ENCODE data around the gene CBX4. TPM values are rescaled to one million over a fixed set of nuclear protein-coding genes. Genes with fewer than 3 reads are reported as not detected.
A peak's percentile ranks its signal among the peaks of the same experiment; 100 is the strongest.

Gene CBX4
- total and polyA plus RNA-seq, 2 of the 13 experiments (the other 11 are each of a cell fraction or from before 2014, with no cell fraction given): 25.8 to 50.8 TPM

DNA sequence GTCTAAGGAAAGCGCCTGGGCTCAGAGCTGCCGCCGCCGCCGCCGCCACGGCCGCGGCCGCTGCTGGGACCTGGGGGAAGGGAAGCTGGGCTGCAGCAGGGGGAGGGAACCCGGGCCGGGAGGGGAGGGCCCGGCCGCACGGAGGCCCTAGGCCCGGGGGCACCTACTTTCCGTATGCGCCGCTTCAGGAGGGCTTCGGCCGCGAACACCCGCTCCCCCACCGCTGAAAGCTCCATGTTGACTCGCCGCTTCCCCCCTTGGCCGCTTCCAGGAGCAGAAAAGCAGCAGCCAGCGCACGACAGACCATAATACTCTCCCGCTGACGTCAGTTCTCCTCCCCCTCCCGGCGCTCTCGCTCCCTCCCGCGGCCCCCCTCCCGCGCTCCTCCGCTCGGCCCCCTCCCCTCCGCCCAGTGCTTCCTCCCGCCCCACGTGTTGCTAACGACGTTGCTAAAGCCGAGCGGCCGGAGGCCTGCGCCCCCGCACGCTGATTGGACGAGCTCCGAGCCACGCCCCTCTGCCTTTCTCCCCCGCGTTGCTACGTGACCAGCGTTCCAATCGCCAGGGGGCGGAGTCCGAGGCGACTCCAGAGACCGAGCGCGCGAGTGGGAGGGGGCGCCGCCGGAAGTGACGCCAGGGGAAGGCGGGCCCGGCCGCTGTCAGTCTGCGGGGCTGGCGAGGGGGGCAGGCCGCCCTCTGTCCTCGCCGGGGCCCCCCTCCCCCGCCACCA, 42.3 kb downstream of the CBX4 start, which contains the start of gene CBX8 (continued):
- TF ChIP-seq KDM5A (IDR thresholded peaks at IDR 0.05; ENCODE audit: borderline replicate concordance, low read length) (peak; percentile 55; the same call in 1 of the 2 replicates), ZNF704 (CRISPR knock-in tag; IDR thresholded peaks at IDR 0.05; ENCODE audit: borderline replicate concordance) (no peak), USF2 (IDR thresholded peaks at IDR 0.05; ENCODE audit: low read depth, low read length) (peak; percentile 43; the same call in 1 of the 2 replicates), USF2 (CRISPR knock-in tag; IDR thresholded peaks at IDR 0.05; ENCODE audit: borderline replicate concordance) (no peak), ZBTB3 (CRISPR knock-in tag; IDR thresholded peaks at IDR 0.05; ENCODE audit: borderline replicate concordance, low read depth) (no peak), EP300 (IDR thresholded peaks at IDR 0.05; ENCODE audit: low read depth in 2 of 2, low read length in 2 of 2) (peak in 1 of 2 experiments; percentile 32; a peak in 2 of 4 replicates), EP300 (CRISPR knock-in tag; IDR thresholded peaks at IDR 0.05; ENCODE audit: borderline replicate concordance) (no peak; the same call in 1 of the 2 replicates), ZNF709 (CRISPR knock-in tag; IDR thresholded peaks at IDR 0.05) (no peak; the same call in 1 of the 2 replicates), FOSL2 (CRISPR knock-in tag; IDR thresholded peaks at IDR 0.05) (peak; percentile 43), TP53 (CRISPR knock-in tag; conservative IDR thresholded peaks at IDR 0.05) (0 out of 2 replicates have a peak, but pooled peaks have one; percentile 49), ZNF33A (CRISPR knock-in tag; IDR thresholded peaks at IDR 0.05; ENCODE audit: borderline replicate concordance) (no peak), UBTF (CRISPR knock-in tag; IDR thresholded peaks at IDR 0.05) (peak; percentile 39; the same call in 1 of the 2 replicates), MAZ (IDR thresholded peaks at IDR 0.05; ENCODE audit: borderline replicate concordance, low read depth, low read length) (peak; percentile 100), MAZ (CRISPR knock-in tag; IDR thresholded peaks at IDR 0.05; ENCODE audit: low read depth) (peak; percentile 98), ZNF746 (CRISPR knock-in tag; IDR thresholded peaks at IDR 0.05) (peak; percentile 62; the same call in 1 of the 2 replicates), THYN1 (CRISPR knock-in tag; IDR thresholded peaks at IDR 0.05; ENCODE audit: borderline replicate concordance, low read depth) (no peak), ZNF564 (CRISPR knock-in tag; IDR thresholded peaks at IDR 0.05) (peak; percentile 87; the same call in 1 of the 2 replicates), XRCC5 (optimal IDR thresholded peaks at IDR 0.05; ENCODE audit: low read length) (no peak)
- TF ChIP-seq, protein P1, sequence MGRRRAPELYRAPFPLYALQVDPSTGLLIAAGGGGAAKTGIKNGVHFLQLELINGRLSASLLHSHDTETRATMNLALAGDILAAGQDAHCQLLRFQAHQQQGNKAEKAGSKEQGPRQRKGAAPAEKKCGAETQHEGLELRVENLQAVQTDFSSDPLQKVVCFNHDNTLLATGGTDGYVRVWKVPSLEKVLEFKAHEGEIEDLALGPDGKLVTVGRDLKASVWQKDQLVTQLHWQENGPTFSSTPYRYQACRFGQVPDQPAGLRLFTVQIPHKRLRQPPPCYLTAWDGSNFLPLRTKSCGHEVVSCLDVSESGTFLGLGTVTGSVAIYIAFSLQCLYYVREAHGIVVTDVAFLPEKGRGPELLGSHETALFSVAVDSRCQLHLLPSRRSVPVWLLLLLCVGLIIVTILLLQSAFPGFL (CRISPR knock-in tag; IDR thresholded peaks at IDR 0.05): 0 out of 2 replicates have a peak, but pooled peaks have one; percentile 25
- TF ChIP-seq, protein P2, sequence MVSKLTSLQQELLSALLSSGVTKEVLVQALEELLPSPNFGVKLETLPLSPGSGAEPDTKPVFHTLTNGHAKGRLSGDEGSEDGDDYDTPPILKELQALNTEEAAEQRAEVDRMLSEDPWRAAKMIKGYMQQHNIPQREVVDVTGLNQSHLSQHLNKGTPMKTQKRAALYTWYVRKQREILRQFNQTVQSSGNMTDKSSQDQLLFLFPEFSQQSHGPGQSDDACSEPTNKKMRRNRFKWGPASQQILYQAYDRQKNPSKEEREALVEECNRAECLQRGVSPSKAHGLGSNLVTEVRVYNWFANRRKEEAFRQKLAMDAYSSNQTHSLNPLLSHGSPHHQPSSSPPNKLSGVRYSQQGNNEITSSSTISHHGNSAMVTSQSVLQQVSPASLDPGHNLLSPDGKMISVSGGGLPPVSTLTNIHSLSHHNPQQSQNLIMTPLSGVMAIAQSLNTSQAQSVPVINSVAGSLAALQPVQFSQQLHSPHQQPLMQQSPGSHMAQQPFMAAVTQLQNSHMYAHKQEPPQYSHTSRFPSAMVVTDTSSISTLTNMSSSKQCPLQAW (CRISPR knock-in tag; IDR thresholded peaks at IDR 0.05): peak; percentile 86
